Kidney (tissue), 14 donors: Measurements from ENCODE around the gene CFAP74. TPM values are rescaled to one million over a fixed set of nuclear protein-coding genes. Genes with fewer than 3 reads are reported as not detected.

Experiments
- DNase-seq, 5 donors: peaks; one replicate each; pipeline ENCODE4 v3.0.0-alpha.2; 2013 to 2020
- FAIRE-seq: peaks from 2 replicates; lab custom pipeline; 2012; peaks lifted over from hg19 to GRCh38; lab: Jason Lieb, UNC
- H3K27ac ChIP-seq, 2 donors: one replicate each; pipeline ENCODE4 v1.7.0; 2013; ENCODE audit warnings: low read depth in 2 of 2, low read length in 2 of 2, inconsistent platforms in 1 of 2
- H3K27me3 ChIP-seq: one replicate; pipeline ENCODE4 v1.7.1; 2013; ENCODE audit warnings: low read length, inconsistent platforms; ENCODE audit not compliant: control insufficient read depth, insufficient read depth
- H3K36me3 ChIP-seq, 3 donors: one replicate each; pipeline versions ENCODE4 v1.7.0 to v1.7.1; 2013; ENCODE audit warnings: low read length in 3 of 3, control low read depth in 1 of 3, inconsistent platforms in 1 of 3; ENCODE audit not compliant: insufficient read depth in 3 of 3, control insufficient read depth in 2 of 3
- H3K4me1 ChIP-seq, 3 donors: one replicate each; pipeline versions ENCODE4 v1.7.0 to v1.7.1; 2013; ENCODE audit warnings: low read length in 3 of 3, inconsistent platforms in 1 of 3, low read depth in 1 of 3; ENCODE audit not compliant: control insufficient read depth in 2 of 3, insufficient read depth in 2 of 3
- H3K4me3 ChIP-seq, 3 donors: one replicate each; pipeline versions ENCODE4 v1.7.0 to v1.8.1; 2013; ENCODE audit warnings: low read length in 3 of 3, control low read depth in 1 of 3, inconsistent platforms in 1 of 3
- H3K9ac ChIP-seq, 3 donors: one replicate each; pipeline versions ENCODE4 v1.7.0 to v1.7.1; 2013; ENCODE audit warnings: low read length in 3 of 3, control low read depth in 1 of 3, inconsistent platforms in 1 of 3
- H3K9me3 ChIP-seq, 3 donors: one replicate each; pipeline versions ENCODE4 v1.7.0 to v1.7.1; 2013; ENCODE audit warnings: low read length in 3 of 3, control low read depth in 1 of 3, inconsistent platforms in 1 of 3; ENCODE audit not compliant: control insufficient read depth in 2 of 3, insufficient read depth in 1 of 3
- CTCF ChIP-seq: IDR thresholded peaks from 3 replicates; pipeline ENCODE4 v1.5.1; 2012; ENCODE audit warnings: mild to moderate bottlenecking, moderate library complexity, borderline replicate concordance; ENCODE audit not compliant: insufficient read depth; ENCODE audit errors: extremely low read depth
- intact Hi-C: fragments of 100-400 bp; cut with DNase I; formaldehyde crosslinking; loops from one replicate; pipeline ENCODE4 v1.11.1; 2022
- polyA plus RNA-seq: library from polyadenylated mRNA; stranded (reverse); fragments of 350-450 nt; fragmentation: Illumina TruSeq; extraction: RNeasy Lipid Tissue Mini Kit (QIAGEN cat#74804); gene quantifications from one replicate; pipeline ENCODE4 v1.2.3, GENCODE V29; 2014; ENCODE audit warnings: low read depth, low replicate concordance; ENCODE audit not compliant: insufficient read depth
- total RNA-seq: library from RNA; stranded (reverse); fragmentation: NEBNext Ultra II Directional; extraction: Animal tissue kit (Norgen Biotek cat#: 25700); gene quantifications from one replicate; pipeline ENCODE4 v1.2.1, GENCODE V29; 2021
- donor health status: control.
- donor health status: control.
- donor health status: control.
- donor health status: control.
- donor health status: control.
- donor health status: DM: yes; HTN: yes; CAD: no.
- donor health status: Normal renal cell carcinoma (clear cell type).

The CFAP74 gene
- total and polyA plus RNA-seq, 2 donors from 2014 or later: not detected

- peak within 1 kb of the TSS in 1 of 3 donors; percentile 78 for H3K9ac ChIP-seq
- H3K9me3 ChIP-seq: no peaks in the 10 kb centered on the region
- peak within 1 kb of the TSS; percentile 75 to 80 for H3K27ac ChIP-seq
- H3K4me1 ChIP-seq: peaks cover 2 to 20% (median 5%) of the 10 kb centered on the region in 3 donors
- DNase-seq: peak; percentile 94 to 97 (median 95)
- H3K36me3 ChIP-seq: no peaks in the 10 kb centered on the region
- H3K4me3 ChIP-seq: peak within 1 kb of the TSS; percentile 3 to 72 (median 50)
- intact Hi-C loops: loop anchor here (10.0 kb wide), 1 partner anchor 95 kb away; no protein-coding TSS in a partner anchor
- no peak for FAIRE-seq
- H3K27me3 ChIP-seq: peaks cover 2% of the 10 kb centered on the region
- TF ChIP-seq CTCF: no peak
Measured at GRCh38 chr1:2049718-2050431, 46.3 kb upstream of the CFAP74 start, which contains the start of gene PRKCZ. Gene PRKCZ, plus strand, starts transcription at chr1:2050411. Its CDS starts 220 bp downstream, at chr1:2050631.

DNA sequence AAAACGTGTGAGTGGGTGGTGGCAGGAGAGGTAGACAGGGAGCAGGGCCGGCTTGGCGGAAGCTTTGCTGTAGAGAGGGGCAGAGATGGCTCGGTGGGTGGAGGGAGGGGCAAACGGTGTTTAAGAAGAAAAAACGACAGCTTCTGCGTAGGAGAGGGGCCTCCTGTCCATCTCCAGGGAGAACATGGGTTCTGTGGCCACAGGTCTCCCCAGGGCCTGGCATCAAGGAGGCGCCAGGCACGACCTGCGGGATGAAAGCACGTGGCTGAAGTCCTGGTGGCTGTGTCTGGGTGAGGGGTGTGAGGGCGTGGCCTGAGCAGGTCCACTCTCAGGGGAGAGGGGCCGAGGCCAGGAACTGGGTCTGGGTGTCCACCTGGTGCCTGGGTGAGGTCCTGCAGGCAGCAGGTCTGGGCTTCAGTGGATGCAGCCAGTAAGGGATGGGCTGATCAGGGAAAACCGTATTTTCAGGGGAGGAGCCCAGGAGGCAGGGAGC, 45.7 kb upstream of the CFAP74 start:
- intact Hi-C loops: loop anchor here (10.0 kb wide), 1 partner anchor 94 kb away; no protein-coding TSS in a partner anchor
- DNase-seq (peak; percentile 71 to 88 (median 74)), FAIRE-seq (no peak)
- Histone ChIP-seq H3K4me3 (peak overlapping the region; percentile 3 to 72 (median 50)), H3K36me3 (no peaks in the 10 kb centered on the region), H3K9me3 (no peaks in the 10 kb centered on the region), H3K27ac (peak overlapping the region; percentile 75 to 80), H3K4me1 (peaks cover 2 to 24% (median 5%) of the 10 kb centered on the region in 3 donors), H3K9ac (peak overlapping the region in 1 of 3 donors; percentile 78), H3K27me3 (peaks cover 2% of the 10 kb centered on the region)
- TF ChIP-seq CTCF: peak; percentile 22

DNA sequence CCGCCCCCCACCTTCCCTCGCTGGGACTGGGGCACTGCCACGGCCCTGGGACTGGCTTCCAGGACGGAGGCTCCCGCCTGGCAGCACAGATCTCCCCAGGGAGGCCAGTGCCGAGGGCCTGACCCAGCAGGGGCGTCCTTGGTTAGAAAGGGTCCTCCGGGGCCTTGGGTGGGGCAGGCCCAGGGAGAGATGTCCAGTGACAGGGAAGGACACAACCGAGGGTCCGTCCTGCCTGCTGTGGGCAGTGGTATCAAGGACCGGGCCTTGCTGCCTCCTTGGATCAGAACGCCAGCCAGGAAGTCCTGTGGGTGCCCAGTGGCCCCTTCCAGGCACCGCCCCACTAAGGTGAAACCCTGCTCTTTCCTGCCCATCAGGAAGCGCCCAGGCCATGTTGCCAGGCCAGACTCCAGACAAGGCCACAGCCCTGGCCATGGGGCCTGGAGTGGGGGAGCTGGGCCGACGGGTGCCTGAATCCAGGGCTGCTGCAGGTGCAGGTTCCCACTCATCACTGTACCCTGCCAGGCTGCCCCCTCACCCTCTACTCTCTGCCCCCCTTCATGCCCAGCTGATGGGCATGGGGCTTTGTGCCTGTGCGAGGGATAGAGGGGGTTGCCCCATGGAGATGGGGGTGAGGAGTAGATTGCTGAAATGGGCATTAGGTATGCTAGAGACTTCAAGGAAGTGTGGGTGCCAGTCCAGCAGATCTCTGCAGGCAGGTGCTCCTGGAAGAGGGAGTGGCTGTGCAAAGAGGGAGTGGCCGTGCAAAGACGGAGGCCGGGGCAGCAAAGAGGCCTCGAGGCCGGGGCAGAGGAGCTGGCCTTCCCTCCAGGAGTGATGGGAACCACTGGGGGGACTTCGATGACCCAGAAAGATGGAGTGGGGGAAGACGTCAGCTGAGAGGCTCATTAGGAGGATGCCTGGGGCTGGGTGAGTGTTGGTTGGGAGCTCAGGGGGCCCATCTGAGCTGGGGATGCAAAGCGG, 44.5 kb upstream of the CFAP74 start:
- no peak for FAIRE-seq
- H3K36me3 ChIP-seq: no peaks in the 10 kb centered on the region
- H3K4me3 ChIP-seq: no peak overlapping the region
- H3K27me3 ChIP-seq: peaks cover 2% of the 10 kb centered on the region
- H3K9me3 ChIP-seq: no peaks in the 10 kb centered on the region
- H3K27ac ChIP-seq: no peak overlapping the region
- peaks cover 2 to 24% (median 5%) of the 10 kb centered on the region in 3 donors for H3K4me1 ChIP-seq
- TF ChIP-seq CTCF: no peak
- no peak overlapping the region for H3K9ac ChIP-seq
- DNase-seq: peak in 1 of 5 donors; percentile 60
- intact Hi-C loops: loop anchor here (10.0 kb wide), 1 partner anchor 93 kb away; no protein-coding TSS in a partner anchor
